GM12878 (cell line): ENCODE data around the gene MARK4. TPM values are rescaled to one million over a fixed set of nuclear protein-coding genes. Genes with fewer than 3 reads are reported as not detected.

Source experiments
- ATAC-seq: fragments of 200-7000 bp; cut with Tn5 transposase; 3 replicates; pipeline ENCODE4 v1.9.1; 2020; ENCODE audit warnings: mild to moderate bottlenecking, moderate library complexity
- BruUV-seq: library from RNA; stranded (reverse); fragments of 400-500 nt; replicated peaks from 2 replicates; lab custom pipeline; 2021; lab: Mats Ljungman, UMichigan
- CTCF ChIA-PET: fragments of 300-600 bp; sonication (Branson Sonifier 250); formaldehyde crosslinking; extraction: SDS; loops from one replicate; lab custom pipeline; 2021; ENCODE audit warnings: inconsistent platforms; lab: Yijun Ruan, JAX
- POLR2A ChIA-PET: fragments of 350-600 bp; formaldehyde crosslinking; extraction: SDS; loops from one replicate; lab custom pipeline; 2021; ENCODE audit warnings: inconsistent platforms; lab: Charles Lee
- RAD21 ChIA-PET: fragments of 300-600 bp; sonication (Branson Sonifier 250); formaldehyde crosslinking; loops from one replicate; lab custom pipeline; 2023; ENCODE audit warnings: antibody characterized with exemption; ENCODE audit not compliant: unreplicated experiment; lab: Charles Lee
- SMC1A ChIA-PET: fragments of 300-600 bp; sonication (Branson Sonifier 250); formaldehyde crosslinking; loops from one replicate; lab custom pipeline; 2023; ENCODE audit not compliant: unreplicated experiment, uncharacterized antibody; lab: Charles Lee
- DNase-seq: peaks from one replicate; pipeline ENCODE4 v3.0.0-alpha.2; 2011; ENCODE audit warnings: low read depth, low spot score
- FAIRE-seq: peaks from 3 replicates; lab custom pipeline; 2011; peaks lifted over from hg19 to GRCh38; lab: Jason Lieb, UNC
- H2AFZ ChIP-seq: 2 replicates; pipeline ENCODE4 v1.6.0; 2011; ENCODE audit warnings: low read depth, low read length, control low read depth; ENCODE audit not compliant: control insufficient read depth
- H3K27ac ChIP-seq: 2 replicates; pipeline ENCODE4 v1.5.1; 2011; ENCODE audit warnings: control low read depth; ENCODE audit not compliant: control insufficient read depth, insufficient read depth
- H3K27me3 ChIP-seq, 2 experiments: replicated peaks in 1 of 2; 2 replicates each; pipeline versions ENCODE4 v1.6.0 to v1.6.1; 2011; ENCODE audit warnings: low read length in 1 of 2; ENCODE audit not compliant: control insufficient read depth in 2 of 2, insufficient read depth in 2 of 2
- H3K36me3 ChIP-seq, 2 experiments: 2 replicates each; pipeline ENCODE4 v1.5.1; 2011; ENCODE audit warnings: low read length in 1 of 2; ENCODE audit not compliant: control insufficient read depth in 2 of 2, insufficient read depth in 2 of 2
- H3K4me1 ChIP-seq: 2 replicates; pipeline ENCODE4 v1.6.1; 2011; ENCODE audit warnings: mild to moderate bottlenecking, low read length, moderate library complexity, mixed read lengths; ENCODE audit not compliant: control insufficient read depth, insufficient read depth
- H3K4me2 ChIP-seq: 2 replicates; pipeline ENCODE4 v1.6.0; 2011; ENCODE audit warnings: control low read depth; ENCODE audit not compliant: control insufficient read depth, insufficient read depth
- H3K4me3 ChIP-seq: fragments of 200-600 bp; sonication (generic); 2 replicates; pipeline ENCODE4 v1.5.1; 2016
- H3K79me2 ChIP-seq: 2 replicates; pipeline ENCODE4 v1.6.0; 2011; ENCODE audit warnings: low read length; ENCODE audit not compliant: control insufficient read depth, insufficient read depth
- H3K9ac ChIP-seq: 2 replicates; pipeline ENCODE4 v1.8.0; 2011; ENCODE audit warnings: low read length, control low read depth, mixed read lengths; ENCODE audit not compliant: control insufficient read depth, insufficient read depth
- H3K9me3 ChIP-seq: replicated peaks from 3 replicates; pipeline ENCODE4 v1.5.1; 2011; ENCODE audit warnings: mild to moderate bottlenecking, low read length; ENCODE audit not compliant: control insufficient read depth, insufficient read depth
- H4K20me1 ChIP-seq: 2 replicates; pipeline ENCODE4 v1.6.0; 2011; ENCODE audit not compliant: control insufficient read depth, insufficient read depth
- BRCA1 ChIP-seq: IDR thresholded peaks from 2 replicates; pipeline ENCODE4 v1.6.1; 2011; ENCODE audit warnings: low read depth, low read length, improper control_type of control experiment
- CHD1 ChIP-seq: IDR thresholded peaks from 2 replicates; pipeline ENCODE4 v1.6.1; 2012; ENCODE audit warnings: low read depth, low read length, improper control_type of control experiment
- FOS ChIP-seq: IDR thresholded peaks from 3 replicates; pipeline ENCODE4 v1.6.1; 2011; ENCODE audit warnings: borderline replicate concordance; ENCODE audit not compliant: insufficient read length; ENCODE audit errors: extremely low read depth
- IKZF1 ChIP-seq: fragments of 450-650 bp; conservative IDR thresholded peaks from 2 replicates; pipeline ENCODE4 v1.6.1; 2017; ENCODE audit warnings: antibody characterized with exemption, mild to moderate bottlenecking
- RUNX3 ChIP-seq: IDR thresholded peaks from 2 replicates; pipeline ENCODE4 v1.6.1; 2012; ENCODE audit warnings: low read length, inconsistent platforms
- WRNIP1 ChIP-seq: IDR thresholded peaks from 2 replicates; pipeline ENCODE4 v1.6.1; 2011; ENCODE audit warnings: low read depth, low read length, improper control_type of control experiment, borderline replicate concordance
- YY1 ChIP-seq: IDR thresholded peaks from 2 replicates; pipeline ENCODE4 v1.6.1; 2011; ENCODE audit warnings: low read depth, mild to moderate bottlenecking, low read length
- WGBS: methylation state at CpG from one replicate; pipeline ENCODE4 v1.1.6; 2016; ENCODE audit warnings: low lambda C conversion rate; ENCODE audit not compliant: insufficient replicate concordance, insufficient coverage; ENCODE audit errors: missing lambda C conversion rate; 5-methylcytosine and 5-hydroxymethylcytosine counted together
- in situ Hi-C: fragments of 300-500 bp; cut with MboI; formaldehyde crosslinking; loops from 9 replicates; pipeline ENCODE4 v1.14.3; 2018; ENCODE audit warnings: mixed read lengths
- intact Hi-C: fragments of 100-400 bp; cut with micrococcal nuclease; formaldehyde crosslinking; loops from one replicate; pipeline ENCODE4 v1.14.2; 2022; ENCODE audit not compliant: unreplicated experiment
- polyA plus RNA-seq, 11 experiments: library from polyadenylated mRNA; depleted of rRNA in 4 of 11; unstranded in 6 of 11; stranded (reverse) in 5 of 11; fragments of >200 nt; fragmentation: Nextera tagmentation in 4 of 11; fragmentation: Illumina TruSeq in 1 of 11; extraction: Ambion mirVana in 4 of 11; extraction: Trizol in 1 of 11; gene quantifications; 1 replicate in 1 of 11; 2 replicates in 10 of 11; pipeline versions ENCODE4 v1.2.1 to v1.2.3, GENCODE V29; 2011 to 2016; ENCODE audit warnings: inconsistent platforms in 2 of 11, missing spikeins in 2 of 11, low read depth in 1 of 11
- total RNA-seq, 4 experiments: library from RNA; depleted of rRNA in 3 of 4; stranded (reverse); fragments of >200 nt in 3 of 4; fragmentation: Illumina TruSeq in 1 of 4; extraction: Trizol in 1 of 4; gene quantifications; 2 replicates each; pipeline versions ENCODE4 v1.2.1 to v1.2.3, GENCODE V29; 2013 to 2021
- TF ChIP-seq, protein P1 (sequence below): IDR thresholded peaks from 2 replicates; pipeline ENCODE4 v1.6.1; 2012; ENCODE audit warnings: low read depth, low read length, improper control_type of control experiment
- TF ChIP-seq, protein P2 (sequence below): fragments of 450-650 bp; formaldehyde crosslinking; IDR thresholded peaks from 2 replicates; pipeline ENCODE4 v1.4.0; 2020; ENCODE audit warnings: mild to moderate bottlenecking, moderate library complexity
- TF ChIP-seq, protein P3 (sequence below): fragments of 150-350 bp; IDR thresholded peaks from 2 replicates; pipeline ENCODE4 v1.6.1; 2016; ENCODE audit warnings: low read depth, low read length
- TF ChIP-seq, protein P4 (sequence below): fragments of 450-650 bp; formaldehyde crosslinking; IDR thresholded peaks from 2 replicates; pipeline ENCODE4 v1.5.0; 2022; ENCODE audit warnings: mild to moderate bottlenecking, missing genetic modification characterization

Gene MARK4
- total and polyA plus RNA-seq, 10 of the 15 experiments (the other 5 are each of a cell fraction or from before 2014, with no cell fraction given), result 0.66 to 24.3 (median 5.1) TPM

DNA sequence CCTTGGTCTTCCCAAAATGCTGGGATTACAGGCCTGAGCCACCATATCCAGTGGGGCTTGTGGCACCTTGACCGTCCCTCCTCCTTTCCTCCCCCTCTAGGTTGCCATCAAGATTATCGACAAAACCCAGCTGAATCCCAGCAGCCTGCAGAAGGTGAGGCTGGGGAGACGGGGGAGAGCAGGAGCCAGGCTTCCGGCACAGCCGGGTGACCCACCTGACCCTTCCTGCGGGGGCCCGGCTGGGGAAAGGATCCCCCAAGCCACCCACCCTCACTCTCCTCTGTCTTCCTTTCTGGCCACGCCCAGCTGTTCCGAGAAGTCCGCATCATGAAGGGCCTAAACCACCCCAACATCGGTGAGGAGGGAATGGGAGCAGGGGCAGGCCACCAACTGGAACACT, 11.9 kb downstream of the MARK4 start:
- intact Hi-C loops (no loop called here), in situ Hi-C loops (no loop called here)
- no peak for ATAC-seq
- Histone ChIP-seq H3K4me1 (no peaks in the 10 kb centered on the region), H3K4me2 (no peak overlapping the region), H3K27me3 (no peaks in the 10 kb centered on the region), H3K27ac (no peak overlapping the region), H4K20me1 (no peaks in the 10 kb centered on the region), H3K79me2 (no peaks in the 10 kb centered on the region), H3K9ac (no peak overlapping the region), H3K9me3 (no peaks in the 10 kb centered on the region), H2AFZ (no peak overlapping the region), H3K4me3 (no peak overlapping the region), H3K36me3 (no peaks in the 10 kb centered on the region; a peak in 1 of 4 replicates)
- ChIA-PET CTCF (no interaction called here), RAD21 (no interaction called here), SMC1A (no interaction called here), POLR2A (no interaction called here)
- no TSS peak for BruUV-seq
- 91% methylated on average over 9 of the region's 11 CpGs for WGBS
- DNase-seq, result no peak
- FAIRE-seq, result no peak
- TF ChIP-seq, protein P1, sequence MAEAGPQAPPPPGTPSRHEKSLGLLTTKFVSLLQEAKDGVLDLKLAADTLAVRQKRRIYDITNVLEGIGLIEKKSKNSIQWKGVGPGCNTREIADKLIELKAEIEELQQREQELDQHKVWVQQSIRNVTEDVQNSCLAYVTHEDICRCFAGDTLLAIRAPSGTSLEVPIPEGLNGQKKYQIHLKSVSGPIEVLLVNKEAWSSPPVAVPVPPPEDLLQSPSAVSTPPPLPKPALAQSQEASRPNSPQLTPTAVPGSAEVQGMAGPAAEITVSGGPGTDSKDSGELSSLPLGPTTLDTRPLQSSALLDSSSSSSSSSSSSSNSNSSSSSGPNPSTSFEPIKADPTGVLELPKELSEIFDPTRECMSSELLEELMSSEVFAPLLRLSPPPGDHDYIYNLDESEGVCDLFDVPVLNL, result no peak
- TF ChIP-seq, protein P2, sequence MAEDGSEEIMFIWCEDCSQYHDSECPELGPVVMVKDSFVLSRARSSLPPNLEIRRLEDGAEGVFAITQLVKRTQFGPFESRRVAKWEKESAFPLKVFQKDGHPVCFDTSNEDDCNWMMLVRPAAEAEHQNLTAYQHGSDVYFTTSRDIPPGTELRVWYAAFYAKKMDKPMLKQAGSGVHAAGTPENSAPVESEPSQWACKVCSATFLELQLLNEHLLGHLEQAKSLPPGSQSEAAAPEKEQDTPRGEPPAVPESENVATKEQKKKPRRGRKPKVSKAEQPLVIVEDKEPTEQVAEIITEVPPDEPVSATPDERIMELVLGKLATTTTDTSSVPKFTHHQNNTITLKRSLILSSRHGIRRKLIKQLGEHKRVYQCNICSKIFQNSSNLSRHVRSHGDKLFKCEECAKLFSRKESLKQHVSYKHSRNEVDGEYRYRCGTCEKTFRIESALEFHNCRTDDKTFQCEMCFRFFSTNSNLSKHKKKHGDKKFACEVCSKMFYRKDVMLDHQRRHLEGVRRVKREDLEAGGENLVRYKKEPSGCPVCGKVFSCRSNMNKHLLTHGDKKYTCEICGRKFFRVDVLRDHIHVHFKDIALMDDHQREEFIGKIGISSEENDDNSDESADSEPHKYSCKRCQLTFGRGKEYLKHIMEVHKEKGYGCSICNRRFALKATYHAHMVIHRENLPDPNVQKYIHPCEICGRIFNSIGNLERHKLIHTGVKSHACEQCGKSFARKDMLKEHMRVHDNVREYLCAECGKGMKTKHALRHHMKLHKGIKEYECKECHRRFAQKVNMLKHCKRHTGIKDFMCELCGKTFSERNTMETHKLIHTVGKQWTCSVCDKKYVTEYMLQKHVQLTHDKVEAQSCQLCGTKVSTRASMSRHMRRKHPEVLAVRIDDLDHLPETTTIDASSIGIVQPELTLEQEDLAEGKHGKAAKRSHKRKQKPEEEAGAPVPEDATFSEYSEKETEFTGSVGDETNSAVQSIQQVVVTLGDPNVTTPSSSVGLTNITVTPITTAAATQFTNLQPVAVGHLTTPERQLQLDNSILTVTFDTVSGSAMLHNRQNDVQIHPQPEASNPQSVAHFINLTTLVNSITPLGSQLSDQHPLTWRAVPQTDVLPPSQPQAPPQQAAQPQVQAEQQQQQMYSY (CRISPR knock-in tag), result no peak
- TF ChIP-seq RUNX3 (no peak), FOS (no peak), CHD1 (no peak), IKZF1 (no peak), BRCA1 (no peak), WRNIP1 (no peak), YY1 (no peak)
- TF ChIP-seq, protein P3, sequence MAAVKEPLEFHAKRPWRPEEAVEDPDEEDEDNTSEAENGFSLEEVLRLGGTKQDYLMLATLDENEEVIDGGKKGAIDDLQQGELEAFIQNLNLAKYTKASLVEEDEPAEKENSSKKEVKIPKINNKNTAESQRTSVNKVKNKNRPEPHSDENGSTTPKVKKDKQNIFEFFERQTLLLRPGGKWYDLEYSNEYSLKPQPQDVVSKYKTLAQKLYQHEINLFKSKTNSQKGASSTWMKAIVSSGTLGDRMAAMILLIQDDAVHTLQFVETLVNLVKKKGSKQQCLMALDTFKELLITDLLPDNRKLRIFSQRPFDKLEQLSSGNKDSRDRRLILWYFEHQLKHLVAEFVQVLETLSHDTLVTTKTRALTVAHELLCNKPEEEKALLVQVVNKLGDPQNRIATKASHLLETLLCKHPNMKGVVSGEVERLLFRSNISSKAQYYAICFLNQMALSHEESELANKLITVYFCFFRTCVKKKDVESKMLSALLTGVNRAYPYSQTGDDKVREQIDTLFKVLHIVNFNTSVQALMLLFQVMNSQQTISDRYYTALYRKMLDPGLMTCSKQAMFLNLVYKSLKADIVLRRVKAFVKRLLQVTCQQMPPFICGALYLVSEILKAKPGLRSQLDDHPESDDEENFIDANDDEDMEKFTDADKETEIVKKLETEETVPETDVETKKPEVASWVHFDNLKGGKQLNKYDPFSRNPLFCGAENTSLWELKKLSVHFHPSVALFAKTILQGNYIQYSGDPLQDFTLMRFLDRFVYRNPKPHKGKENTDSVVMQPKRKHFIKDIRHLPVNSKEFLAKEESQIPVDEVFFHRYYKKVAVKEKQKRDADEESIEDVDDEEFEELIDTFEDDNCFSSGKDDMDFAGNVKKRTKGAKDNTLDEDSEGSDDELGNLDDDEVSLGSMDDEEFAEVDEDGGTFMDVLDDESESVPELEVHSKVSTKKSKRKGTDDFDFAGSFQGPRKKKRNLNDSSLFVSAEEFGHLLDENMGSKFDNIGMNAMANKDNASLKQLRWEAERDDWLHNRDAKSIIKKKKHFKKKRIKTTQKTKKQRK, result no peak
- TF ChIP-seq, protein P4, sequence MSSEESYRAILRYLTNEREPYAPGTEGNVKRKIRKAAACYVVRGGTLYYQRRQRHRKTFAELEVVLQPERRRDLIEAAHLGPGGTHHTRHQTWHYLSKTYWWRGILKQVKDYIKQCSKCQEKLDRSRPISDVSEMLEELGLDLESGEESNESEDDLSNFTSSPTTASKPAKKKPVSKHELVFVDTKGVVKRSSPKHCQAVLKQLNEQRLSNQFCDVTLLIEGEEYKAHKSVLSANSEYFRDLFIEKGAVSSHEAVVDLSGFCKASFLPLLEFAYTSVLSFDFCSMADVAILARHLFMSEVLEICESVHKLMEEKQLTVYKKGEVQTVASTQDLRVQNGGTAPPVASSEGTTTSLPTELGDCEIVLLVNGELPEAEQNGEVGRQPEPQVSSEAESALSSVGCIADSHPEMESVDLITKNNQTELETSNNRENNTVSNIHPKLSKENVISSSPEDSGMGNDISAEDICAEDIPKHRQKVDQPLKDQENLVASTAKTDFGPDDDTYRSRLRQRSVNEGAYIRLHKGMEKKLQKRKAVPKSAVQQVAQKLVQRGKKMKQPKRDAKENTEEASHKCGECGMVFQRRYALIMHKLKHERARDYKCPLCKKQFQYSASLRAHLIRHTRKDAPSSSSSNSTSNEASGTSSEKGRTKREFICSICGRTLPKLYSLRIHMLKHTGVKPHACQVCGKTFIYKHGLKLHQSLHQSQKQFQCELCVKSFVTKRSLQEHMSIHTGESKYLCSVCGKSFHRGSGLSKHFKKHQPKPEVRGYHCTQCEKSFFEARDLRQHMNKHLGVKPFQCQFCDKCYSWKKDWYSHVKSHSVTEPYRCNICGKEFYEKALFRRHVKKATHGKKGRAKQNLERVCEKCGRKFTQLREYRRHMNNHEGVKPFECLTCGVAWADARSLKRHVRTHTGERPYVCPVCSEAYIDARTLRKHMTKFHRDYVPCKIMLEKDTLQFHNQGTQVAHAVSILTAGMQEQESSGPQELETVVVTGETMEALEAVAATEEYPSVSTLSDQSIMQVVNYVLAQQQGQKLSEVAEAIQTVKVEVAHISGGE (CRISPR knock-in tag), result no peak
